ENCODE data around the gene DLG1.
"Not testable (repeated sequence)": the region's sequence is repeated elsewhere in the genome, so short reads cannot be mapped to it uniquely, and the experiment has no call there.

DLG1 gene

GRCh38 chr3:197241173-197241572 is 57.2 kb downstream of the DLG1 start:
- no peak for DNase-seq

- no peak for DNase-seq
Observed at GRCh38 chr3:197239857-197240256, 58.6 kb downstream of the DLG1 start.

- DNase-seq, result no peak
Observed at GRCh38 chr3:197238842-197239241, 59.6 kb downstream of the DLG1 start.

GRCh38 chr3:197237897-197238296 is 60.5 kb downstream of the DLG1 start:
- no peak for DNase-seq

GRCh38 chr3:197236362-197236761 is 62.0 kb downstream of the DLG1 start:
- DNase-seq, result no peak

GRCh38 chr3:197234947-197235914 is 63.2 kb downstream of the DLG1 start:
- DNase-seq, result no peak

GRCh38 chr3:197231321-197231720 is 67.1 kb downstream of the DLG1 start:
- DNase-seq, result no peak

GRCh38 chr3:197229836-197230235 is 68.6 kb downstream of the DLG1 start:
- DNase-seq, result no peak

- no peak for DNase-seq
Observed at GRCh38 chr3:197229178-197229577, 69.2 kb downstream of the DLG1 start.

- DNase-seq, result no peak
Observed at GRCh38 chr3:197227780-197228574, 70.4 kb downstream of the DLG1 start.

GRCh38 chr3:197226179-197226578 is 72.2 kb downstream of the DLG1 start:
- DNase-seq, result peak; percentile 29

GRCh38 chr3:197225579-197225978 is 72.8 kb downstream of the DLG1 start:
- no peak for DNase-seq

GRCh38 chr3:197224034-197224444 is 74.4 kb downstream of the DLG1 start:
- DNase-seq, result peak; percentile 66

GRCh38 chr3:197222937-197223370 is 75.5 kb downstream of the DLG1 start:
- no peak for DNase-seq

- DNase-seq, result no peak
Observed at GRCh38 chr3:197219619-197220018, 78.8 kb downstream of the DLG1 start.

GRCh38 chr3:197218210-197218609 is 80.2 kb downstream of the DLG1 start:
- no peak for DNase-seq

- peak; percentile 57 for DNase-seq
Observed at GRCh38 chr3:197216914-197217313, 81.5 kb downstream of the DLG1 start.

GRCh38 chr3:197216169-197216860 is 82.1 kb downstream of the DLG1 start:
- peak; percentile 93 for DNase-seq

GRCh38 chr3:197212290-197212689 is 86.1 kb downstream of the DLG1 start:
- DNase-seq, result no peak

- not testable (repeated sequence) for DNase-seq
Observed at GRCh38 chr3:197211698-197212097, 86.7 kb downstream of the DLG1 start.

GRCh38 chr3:197209366-197210260 is 88.8 kb downstream of the DLG1 start:
- DNase-seq, result peak; percentile 17

- DNase-seq, result no peak
Observed at GRCh38 chr3:197206913-197207312, 91.5 kb downstream of the DLG1 start.

All from fibroblast of upper back skin (primary cell).